T-cell (primary cell): ENCODE data around the gene PRRC1. TPM values are rescaled to one million over a fixed set of nuclear protein-coding genes. Genes with fewer than 3 reads are reported as not detected.

ENCODE experiments used
- total RNA-seq, 35 experiments: library from RNA in 6 of 35; stranded (reverse) in 6 of 35; fragments of 120-200 nt in 1 of 35; gene quantifications; one replicate each; pipeline versions ENCODE4 v1.2.1 to v1.2.4 and lab custom pipeline; 2013 to 2026

Gene PRRC1
- total RNA-seq, 5 donors from 2014 or later (not counting 1 experiment from before 2014, with no cell fraction given) = 38.9 to 51.6 (median 47.7) TPM

Other genes with a start within 250 kb of the PRRC1 start
- gene MEGF10, start 226.8 kb upstream of the PRRC1 start, total RNA-seq = under 1 TPM in 3 of 5 donors, not detected in 2; 0.06 to 0.89 (median 0.47) TPM
- gene CTXN3, start 131.4 kb downstream of the PRRC1 start, total RNA-seq = not detected
- under 1 TPM in 1 of 5 donors, not detected in 4; 0.58 TPM for gene CCDC192, start 185.8 kb downstream of the PRRC1 start, total RNA-seq